A549 (cell line): Measurements from ENCODE around the gene PIM3.

Experiments used
- ATOH8 ChIP-seq: fragments of 250-450 bp; sonication (Bioruptor Pico); IDR thresholded peaks from 2 replicates; pipeline ENCODE4 v1.5.0; 2020; ENCODE audit warnings: low read depth, mild to moderate bottlenecking, moderate library complexity
- BHLHE40 ChIP-seq: IDR thresholded peaks from 2 replicates; pipeline ENCODE4 v1.6.1; 2012; ENCODE audit warnings: low read depth, low read length, inconsistent platforms
- CHD4 ChIP-seq: fragments of 200-600 bp; sonication (generic); IDR thresholded peaks from 2 replicates; pipeline ENCODE4 v1.6.1; 2016; ENCODE audit warnings: antibody characterized with exemption, mild to moderate bottlenecking, borderline replicate concordance
- CTCF ChIP-seq: fragments of >200 bp; sonication (Bioruptor Twin); formaldehyde crosslinking; IDR thresholded peaks from 3 replicates; pipeline ENCODE4 v1.5.1; 2016
- JUN ChIP-seq, 2 experiments: fragments of >200 bp; sonication (Bioruptor Twin); formaldehyde crosslinking; IDR thresholded peaks; 2 replicates in 1 of 2; 3 replicates in 1 of 2; pipeline ENCODE4 v1.6.1; 2016 to 2017
- JUNB ChIP-seq: fragments of >200 bp; sonication (Bioruptor Twin); formaldehyde crosslinking; IDR thresholded peaks from 2 replicates; pipeline ENCODE4 v1.6.1; 2016
- KDM5A ChIP-seq: fragments of 200-600 bp; sonication (generic); IDR thresholded peaks from 2 replicates; pipeline ENCODE4 v1.6.1; 2016; ENCODE audit warnings: antibody characterized with exemption, mild to moderate bottlenecking
- MAFK ChIP-seq: fragments of 450-650 bp; IDR thresholded peaks from 2 replicates; pipeline ENCODE4 v1.6.1; 2014; ENCODE audit not compliant: partially characterized antibody
- MAX ChIP-seq: IDR thresholded peaks from 2 replicates; pipeline ENCODE4 v1.6.1; 2012
- PHF8 ChIP-seq: fragments of 200-600 bp; sonication (generic); IDR thresholded peaks from 2 replicates; pipeline ENCODE4 v1.6.1; 2016; ENCODE audit warnings: low read depth, mild to moderate bottlenecking, antibody characterized with exemption, moderate library complexity, borderline replicate concordance
- POLR2A ChIP-seq: IDR thresholded peaks from 2 replicates; pipeline ENCODE4 v1.6.1; 2012; ENCODE audit warnings: mild to moderate bottlenecking, low read length
- SMC3 ChIP-seq: fragments of >200 bp; sonication (Bioruptor Twin); formaldehyde crosslinking; IDR thresholded peaks from 3 replicates; pipeline ENCODE4 v1.6.1; 2018; ENCODE audit warnings: inconsistent platforms
- SREBF2 ChIP-seq: fragments of 450-650 bp; IDR thresholded peaks from 2 replicates; pipeline ENCODE4 v1.6.1; 2014; ENCODE audit warnings: mild to moderate bottlenecking, moderate library complexity
- USF2 ChIP-seq: fragments of 450-650 bp; IDR thresholded peaks from 2 replicates; pipeline ENCODE4 v1.6.1; 2014; ENCODE audit warnings: antibody characterized with exemption

GRCh38 chr22:49914256-49914655 lies 46.3 kb upstream of the PIM3 start:
- TF ChIP-seq CTCF (no peak), JUN (IDR thresholded peaks at IDR 0.05) (no peak), SMC3 (no peak), USF2 (no peak), MAFK (no peak), POLR2A (no peak), ATOH8 (CRISPR knock-in tag) (no peak), PHF8 (no peak), MAX (no peak), JUNB (no peak), SREBF2 (no peak), KDM5A (no peak), BHLHE40 (no peak), CHD4 (no peak)
